NCI-H1436 (cell line): ENCODE measurements around the gene CCDC177.

ENCODE experiments used
- DNase-seq: peaks from one replicate; lab custom pipeline; 2025; lab: John Stamatoyannopoulos, UW

CCDC177 gene

DNA sequence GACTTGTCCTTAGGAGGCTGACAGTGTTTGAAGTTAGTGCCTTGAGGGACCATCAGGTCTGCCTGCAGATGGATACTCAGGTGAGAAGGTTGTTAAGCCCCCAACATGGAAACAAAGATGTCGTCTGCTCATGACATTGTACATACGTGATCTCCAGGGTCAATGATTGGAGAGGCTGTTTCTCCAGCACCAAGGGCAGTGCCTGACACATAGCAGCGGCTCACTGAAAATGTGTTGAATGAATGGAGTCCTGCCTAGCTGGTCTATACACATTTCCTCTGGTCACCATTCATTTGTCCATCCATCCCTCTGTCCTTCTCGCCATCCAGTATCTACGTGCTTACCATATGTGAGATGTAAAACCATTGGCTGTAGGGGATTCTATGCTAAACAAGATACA, 7.1 kb downstream of the CCDC177 start:
- no peak for DNase-seq

DNA sequence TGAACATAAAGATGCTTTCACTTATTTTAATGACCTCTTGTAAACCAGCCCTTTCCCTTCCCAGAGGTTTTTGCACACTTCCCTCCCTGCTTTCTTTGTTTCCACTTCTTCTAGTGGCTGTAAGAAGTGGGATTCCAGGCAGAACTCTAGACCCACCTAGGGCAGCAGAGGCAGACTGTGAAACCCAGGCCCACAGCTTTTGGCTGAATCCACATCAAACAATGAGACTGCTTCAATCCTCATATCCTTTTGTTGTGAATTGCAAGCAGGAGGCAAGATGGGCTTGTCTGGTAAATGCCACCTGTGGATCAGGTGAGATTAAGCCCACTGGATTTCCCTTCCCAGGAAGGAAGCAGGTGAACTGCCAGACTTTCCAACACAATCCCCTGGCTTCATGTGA, 12.8 kb downstream of the CCDC177 start:
- no peak for DNase-seq

DNA sequence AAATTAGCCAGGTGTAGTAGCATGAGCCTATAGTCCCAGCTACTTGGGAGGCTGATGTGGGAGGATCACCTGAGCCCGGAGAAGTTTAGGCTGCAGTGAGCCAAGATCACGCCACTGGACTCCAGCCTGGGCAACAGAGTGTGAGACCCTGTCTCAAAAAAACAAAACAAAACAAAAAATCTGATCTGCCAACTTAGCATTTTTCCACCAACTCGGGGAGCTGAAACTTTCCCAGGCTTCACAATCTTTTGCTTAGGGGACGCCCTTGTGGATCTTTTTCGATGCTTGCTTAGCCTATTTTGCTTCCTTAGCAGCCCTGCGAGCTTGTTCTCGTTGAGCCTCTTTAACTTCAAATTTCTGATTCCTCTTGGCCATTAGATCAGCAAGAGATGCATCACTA, 13.8 kb downstream of the CCDC177 start:
- DNase-seq = no peak

DNA sequence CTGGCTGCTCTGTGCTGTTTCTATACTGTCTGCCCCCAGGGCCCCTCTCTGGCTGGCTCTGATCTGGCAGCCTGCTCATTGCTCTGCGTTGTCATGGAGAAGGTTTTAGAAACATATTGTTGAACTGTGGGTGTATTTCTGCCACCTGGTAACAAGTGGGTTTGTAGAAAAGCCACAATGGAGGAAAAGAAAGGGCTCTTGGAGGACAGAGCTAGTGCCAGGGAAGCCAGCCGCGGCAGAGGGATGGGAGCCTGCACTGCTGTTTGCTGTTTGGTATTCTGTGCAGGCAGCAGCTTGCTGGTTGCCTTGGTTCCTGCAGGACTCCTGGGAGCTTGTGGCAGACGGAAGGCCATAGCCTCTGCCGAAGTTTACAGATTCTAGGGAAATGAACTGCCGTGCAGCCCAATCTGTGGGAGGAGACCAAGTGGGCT, 15.1 kb downstream of the CCDC177 start:
- DNase-seq = peak; percentile 62

DNA sequence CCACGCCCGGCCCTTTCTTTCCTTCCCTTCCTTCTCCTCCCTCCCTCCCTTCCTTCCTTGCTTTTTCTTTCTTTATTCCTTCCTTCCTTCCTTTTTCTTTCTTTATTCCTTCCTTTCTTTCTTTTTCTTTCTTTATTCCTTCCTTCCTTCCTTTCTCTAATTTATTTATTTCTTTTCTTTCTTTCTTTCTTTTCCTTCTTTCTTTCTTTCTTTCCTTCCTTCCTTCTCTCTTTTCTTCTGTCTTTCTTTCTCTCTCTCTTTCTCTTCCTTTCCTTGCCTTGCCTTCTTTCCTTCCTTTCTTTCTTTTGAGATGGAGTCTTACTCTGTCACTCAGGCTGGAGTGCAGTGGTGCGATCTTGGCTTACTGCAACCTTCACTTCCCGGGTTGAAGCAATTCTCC, 15.9 kb downstream of the CCDC177 start:
- DNase-seq = no peak

DNA sequence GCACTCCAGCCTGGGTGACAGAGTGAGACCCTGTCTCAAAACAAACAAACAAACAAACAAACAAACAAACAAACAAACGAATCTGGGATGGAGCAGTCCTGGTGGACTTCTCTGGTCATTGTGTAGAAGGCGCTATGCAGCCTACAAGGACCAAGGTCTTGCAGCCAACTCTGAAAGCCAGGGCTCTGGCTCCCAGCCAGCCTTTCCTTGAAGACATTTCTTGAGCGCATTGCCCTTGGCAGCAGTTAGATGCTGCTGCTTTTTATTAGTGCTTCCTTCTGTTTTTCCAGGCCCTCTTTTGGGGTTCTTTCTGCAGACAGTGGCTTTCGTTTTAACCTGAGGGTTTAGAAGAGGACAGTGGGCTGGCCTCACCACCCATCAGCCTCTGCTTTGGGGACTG, 20.2 kb downstream of the CCDC177 start:
- no peak for DNase-seq

DNA sequence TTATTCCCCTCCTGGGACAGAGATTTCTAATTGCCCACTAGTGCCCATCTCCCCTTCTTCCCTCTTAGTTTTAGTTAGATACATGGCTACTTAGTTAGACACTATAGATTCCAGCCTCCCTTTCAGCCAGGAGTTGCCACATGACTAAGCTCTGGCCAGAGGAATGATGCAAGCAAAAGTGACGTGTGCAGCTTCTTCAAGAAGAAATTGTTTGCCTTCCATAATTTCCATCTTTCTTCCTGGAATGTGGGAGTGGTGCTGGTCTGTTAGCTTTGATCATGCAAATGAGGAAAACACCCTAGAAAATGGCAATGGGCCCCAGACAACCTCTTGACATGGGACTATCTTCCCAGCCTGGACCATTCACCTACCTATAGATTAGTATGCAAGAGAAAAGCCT, 21.4 kb downstream of the CCDC177 start:
- DNase-seq = no peak

DNA sequence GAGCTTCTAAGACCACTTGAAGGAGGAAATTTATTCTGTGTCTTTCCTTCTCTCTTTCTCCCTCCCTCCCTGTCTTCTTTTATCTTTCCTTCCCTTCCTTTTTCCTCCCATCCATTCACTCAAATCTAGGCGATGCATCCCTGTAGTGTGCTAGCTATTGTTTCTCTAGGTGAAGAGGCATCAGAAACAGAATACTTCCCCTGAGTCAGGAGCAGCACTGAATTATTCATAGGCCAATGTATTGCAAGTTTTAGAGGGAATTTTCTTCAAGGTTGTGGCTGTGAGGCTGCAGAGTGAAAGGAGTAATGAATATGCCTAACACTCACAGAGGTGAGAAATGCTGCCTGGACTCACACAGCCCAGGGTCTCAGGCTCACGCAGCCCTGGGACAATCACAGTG, 23.2 kb downstream of the CCDC177 start:
- DNase-seq = no peak

DNA sequence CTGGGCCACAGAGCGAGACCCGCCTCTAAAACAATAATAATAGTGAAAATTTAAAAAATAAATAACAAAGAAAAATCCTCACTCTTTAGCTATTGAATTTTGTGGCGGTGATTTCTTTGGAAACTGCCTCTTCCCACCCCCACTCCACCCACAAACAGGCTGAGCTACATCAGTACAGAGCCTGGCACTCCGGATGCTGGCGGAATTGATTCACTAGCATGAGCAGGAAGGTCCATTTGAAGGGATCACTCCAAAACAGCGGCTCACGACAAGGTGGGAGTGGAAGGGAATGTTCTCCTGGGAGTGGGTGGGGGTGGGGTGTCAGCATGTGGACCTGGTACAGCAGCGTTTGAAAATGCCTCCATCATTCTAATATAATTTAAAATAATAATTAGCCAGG, 26.1 kb downstream of the CCDC177 start:
- DNase-seq = no peak

DNA sequence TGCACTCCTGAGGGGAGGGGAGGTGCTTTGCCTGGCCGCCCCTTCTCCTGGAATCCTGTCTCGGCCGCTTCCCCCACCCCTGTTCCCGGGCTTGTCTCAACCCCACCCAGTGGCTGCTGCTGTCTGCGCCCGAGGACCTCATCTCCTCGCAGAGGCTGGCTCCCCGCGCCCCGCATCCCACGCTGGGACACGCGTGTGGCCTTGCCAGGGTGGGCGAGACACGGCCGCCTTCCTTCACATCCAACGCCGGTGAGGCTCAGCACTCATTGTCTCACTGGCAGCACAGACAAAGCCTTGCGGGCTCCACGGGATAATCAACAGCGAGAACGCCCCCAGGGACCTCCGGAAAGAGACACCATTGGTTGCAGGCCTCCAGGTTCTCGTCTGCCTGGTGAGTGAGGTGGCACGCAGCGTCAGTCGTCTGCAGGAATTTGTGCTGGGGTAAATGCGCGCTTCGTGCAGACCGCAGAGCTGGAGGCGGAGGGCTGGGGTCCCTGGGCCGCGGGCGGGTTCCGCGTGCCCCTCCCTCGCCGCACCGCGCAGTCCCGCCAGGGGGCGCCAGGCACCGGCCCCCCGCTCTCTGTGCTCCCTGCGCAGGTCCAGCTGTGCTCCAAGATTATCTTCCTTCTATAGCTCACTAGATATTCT, 26.8 kb downstream of the CCDC177 start:
- DNase-seq = peak; percentile 84

DNA sequence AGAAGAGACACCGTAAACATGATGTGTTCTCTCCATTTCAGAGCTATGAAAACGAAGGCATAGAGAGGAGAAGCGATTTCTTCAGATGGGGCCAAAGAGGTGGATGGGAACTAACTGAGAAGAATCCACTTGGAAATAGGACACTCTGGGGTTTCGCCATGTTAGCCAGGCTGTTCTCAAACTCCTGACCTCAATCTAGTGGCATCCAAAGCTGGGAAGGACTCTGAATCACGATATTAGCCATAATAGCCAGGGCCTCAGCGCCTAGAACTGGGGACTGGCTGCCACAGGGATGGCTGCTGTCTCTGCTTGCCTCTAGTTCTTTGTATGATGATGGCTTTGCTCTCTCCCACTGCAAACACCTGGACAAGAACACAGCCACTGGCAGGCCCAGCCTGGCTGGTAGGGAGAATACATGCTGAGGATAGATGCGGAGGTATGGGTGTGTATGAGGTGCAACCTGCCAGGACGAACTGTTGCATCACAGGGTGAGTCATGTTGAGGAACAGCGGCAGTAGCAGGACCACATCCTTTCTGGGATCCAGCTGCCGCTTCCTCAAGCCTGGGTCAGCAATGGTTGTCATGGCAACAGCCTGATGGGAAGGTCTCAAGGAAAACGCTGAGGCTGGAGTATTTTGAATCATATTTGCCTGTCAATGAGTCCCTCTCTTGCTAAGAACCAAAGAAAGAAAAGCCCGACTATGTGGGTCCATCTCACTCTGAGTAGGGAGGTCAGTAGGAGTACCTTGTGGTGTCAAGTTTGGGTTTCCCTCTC, 31.1 kb downstream of the CCDC177 start:
- no peak for DNase-seq

DNA sequence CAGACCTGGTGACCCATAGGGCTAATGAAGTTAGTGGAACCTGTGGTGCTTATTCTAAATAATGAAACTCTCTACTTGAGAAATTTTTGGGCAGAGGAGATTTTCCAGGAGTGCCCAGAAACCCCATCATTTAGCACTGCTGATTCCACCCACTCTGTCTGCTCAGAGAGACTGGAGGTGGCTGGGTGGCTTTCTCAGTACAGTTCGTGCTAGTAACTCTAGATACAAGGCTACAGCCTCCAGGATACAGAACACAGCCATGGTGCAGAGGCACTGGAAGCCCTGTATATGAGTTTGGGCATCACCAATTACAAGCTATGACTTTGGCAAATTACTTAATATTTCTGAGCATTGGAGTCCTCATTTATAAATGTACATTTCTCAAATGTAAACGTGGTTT, 32.4 kb downstream of the CCDC177 start:
- DNase-seq = no peak

DNA sequence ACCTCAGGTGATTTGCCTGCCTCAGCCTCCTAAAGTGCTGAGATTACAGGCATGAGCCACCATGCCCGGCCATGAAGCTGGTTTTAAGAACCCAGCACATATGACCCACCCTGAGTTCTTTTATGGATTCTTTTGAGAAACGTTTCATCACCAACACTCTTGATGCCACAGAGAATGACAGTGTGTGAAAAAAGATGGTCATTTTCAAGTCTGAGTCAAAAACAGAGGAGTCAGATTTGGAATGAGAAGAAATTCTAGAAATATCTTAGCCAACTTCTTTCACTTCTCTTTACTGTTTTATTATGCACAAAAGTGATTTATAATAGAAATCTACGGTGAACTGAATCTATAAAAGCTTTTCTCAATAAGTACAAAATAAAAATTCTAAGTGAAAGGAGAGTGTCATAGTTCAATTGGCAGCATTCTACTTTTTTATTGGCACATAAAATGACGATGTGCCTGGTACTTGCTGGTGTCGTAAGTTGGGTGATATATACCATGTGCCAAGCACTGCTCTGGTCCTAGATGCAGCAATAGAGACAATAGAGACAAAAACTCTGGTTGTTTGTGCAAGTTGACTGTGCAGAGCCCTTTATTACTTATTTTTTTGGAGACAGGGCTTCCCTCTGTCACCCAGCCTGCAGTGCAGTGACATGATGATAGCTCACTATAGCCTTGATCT, 33.9 kb downstream of the CCDC177 start:
- DNase-seq = no peak

DNA sequence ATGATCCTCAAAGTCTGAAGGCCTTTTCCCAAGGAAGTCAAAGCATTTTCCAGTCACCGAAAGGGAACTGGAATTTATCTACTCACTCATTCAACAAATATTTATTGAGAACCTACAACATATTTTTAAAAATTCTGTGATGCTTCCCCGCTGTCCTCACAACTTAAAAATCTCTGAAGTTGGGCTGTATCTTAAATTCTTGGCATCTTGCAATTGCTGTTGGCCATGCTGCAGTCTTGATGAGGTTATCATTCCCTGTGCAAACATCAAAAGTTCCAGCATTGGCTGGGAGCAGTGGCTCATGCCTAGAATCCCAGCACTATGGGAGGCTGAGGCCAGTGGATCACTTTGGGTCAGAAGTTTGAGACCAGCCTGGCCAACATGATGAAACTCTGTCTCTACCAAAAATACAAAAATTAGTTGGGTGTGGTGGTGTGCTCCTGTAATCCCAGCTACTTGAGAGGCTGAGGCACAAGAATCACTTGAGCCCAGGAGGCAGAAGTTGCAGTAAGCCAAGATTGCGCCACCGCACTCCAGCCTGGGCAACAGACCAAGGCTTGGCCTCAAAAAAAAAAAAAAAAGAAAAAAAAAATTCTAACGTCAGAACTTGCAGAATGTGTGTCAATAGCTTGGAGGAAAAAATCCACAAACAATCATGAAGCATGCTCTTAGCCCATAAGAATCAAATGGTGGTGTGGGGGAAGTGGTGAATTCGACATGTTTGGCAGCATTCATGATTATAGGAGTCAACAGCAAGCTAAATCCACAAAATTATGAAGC, 34.9 kb downstream of the CCDC177 start:
- no peak for DNase-seq

DNA sequence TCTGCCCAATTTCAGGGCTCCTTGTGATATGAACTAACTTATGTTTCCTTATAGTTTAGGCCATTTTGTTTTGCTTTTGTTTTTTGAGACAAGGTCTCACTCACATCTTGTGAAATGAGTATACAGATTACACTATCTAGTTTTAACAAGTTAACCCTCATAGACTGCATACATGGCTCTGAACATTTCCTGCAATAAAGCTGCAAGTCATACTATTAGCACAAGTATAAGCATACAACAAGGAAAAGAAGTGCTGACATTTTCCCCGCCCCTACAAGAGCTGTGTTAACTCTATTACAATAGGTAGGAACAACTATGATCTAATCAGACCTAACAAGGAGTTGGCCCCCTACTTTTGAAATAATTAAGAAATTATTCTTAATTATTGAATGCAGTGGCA, 35.9 kb downstream of the CCDC177 start:
- DNase-seq = no peak

DNA sequence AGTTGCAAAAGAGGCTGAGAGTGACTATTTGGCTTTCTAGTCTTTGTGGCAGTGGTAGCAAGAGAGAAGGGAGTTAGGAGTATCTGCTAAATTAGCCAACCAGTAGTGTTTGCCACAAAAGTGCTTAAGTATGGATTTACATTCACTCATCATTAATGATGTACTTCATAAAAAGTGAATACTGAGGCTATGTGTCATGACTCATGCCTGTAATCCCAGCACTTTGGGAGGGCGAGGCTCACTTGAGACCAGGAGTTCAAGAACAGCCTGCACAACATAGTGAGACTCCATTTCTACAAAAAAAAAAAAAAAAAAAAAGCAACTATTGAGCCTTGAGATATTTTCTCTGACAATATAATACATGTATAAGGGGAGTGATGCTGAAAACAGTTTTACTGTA, 36.8 kb downstream of the CCDC177 start:
- no peak for DNase-seq

DNA sequence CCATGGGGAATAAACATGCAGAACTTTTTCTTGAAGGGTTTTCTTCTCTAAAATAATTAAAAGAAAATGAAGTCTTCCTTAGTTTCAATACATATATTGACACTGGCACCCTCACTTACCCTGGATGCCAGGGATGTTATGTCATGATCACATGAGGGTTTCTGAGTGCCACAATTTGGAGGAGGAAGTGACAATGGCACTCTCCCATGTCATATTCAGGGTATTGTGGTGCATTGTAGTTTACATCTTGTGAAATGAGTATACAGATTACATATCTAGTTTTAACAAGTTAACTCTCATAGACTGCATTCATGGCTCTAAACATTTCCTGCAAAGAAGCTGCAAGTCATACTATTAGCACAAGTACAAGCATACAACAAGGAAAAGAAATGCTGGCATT, 37.7 kb downstream of the CCDC177 start:
- DNase-seq = no peak

DNA sequence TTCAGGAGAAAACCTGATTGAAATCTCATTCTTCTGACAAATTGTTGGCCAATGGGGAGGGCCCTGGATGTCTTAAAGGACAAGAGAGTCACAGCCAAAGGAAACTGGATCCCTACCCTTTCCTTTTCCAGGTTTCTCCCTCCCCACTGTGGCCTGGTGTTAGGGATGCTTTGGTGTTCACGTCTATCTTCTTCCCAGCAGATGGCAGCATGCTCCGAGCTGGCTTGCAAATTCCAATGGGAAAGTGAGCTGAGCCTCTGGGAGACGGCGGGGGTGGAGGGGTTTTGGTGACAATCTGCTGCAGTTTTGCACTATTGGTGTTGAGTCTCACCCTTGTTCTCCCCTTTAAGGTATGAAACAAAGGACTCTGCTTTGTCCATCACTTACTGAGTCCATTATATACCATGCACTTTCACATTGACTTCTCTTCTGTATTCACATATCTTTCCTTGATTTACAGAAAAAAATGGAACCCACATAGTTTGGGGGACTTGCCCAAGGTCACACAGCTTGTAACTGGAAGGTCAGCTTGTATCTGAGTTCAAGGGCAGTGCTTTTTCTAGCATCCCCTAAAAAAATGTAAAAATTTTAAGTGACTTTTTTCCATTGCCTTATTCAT, 39.3 kb downstream of the CCDC177 start:
- DNase-seq = peak; percentile 12

DNA sequence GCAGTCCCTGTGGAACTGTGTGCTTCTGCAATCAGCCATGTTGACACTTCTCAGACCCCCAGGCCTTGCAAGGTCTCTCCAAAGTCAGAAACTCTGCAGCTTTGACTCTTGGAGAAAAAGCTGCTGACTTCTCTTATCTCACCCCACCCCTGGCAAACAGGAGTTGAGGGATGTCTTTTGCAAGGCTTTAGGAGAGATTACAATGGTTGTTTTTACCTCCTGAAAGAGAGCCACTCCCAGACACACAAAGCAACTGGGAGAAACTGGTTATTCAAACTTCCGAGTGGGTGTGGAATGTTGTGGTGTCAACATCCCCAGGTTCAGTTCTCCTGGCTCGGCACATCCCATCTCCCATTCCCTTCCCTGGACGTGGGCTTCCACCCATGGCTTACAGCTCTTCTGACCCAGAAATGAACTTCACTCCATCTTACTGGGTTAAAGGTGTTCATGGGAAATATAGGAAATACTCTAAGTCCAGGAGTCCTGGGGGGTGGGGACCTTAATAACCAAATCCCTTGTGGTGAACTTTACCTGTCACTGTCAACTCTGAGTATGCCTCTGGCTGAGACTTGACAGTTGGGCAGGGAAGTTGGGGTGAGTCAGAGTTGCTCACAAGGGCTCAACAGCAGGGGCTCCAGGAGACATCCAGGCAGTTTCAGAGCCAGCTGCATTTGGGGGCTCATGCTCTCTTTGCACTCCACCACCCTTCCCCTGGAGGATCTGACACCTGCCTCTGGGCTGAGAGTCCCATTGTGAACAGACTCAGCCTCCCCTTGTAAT, 41.9 kb downstream of the CCDC177 start:
- DNase-seq = no peak

DNA sequence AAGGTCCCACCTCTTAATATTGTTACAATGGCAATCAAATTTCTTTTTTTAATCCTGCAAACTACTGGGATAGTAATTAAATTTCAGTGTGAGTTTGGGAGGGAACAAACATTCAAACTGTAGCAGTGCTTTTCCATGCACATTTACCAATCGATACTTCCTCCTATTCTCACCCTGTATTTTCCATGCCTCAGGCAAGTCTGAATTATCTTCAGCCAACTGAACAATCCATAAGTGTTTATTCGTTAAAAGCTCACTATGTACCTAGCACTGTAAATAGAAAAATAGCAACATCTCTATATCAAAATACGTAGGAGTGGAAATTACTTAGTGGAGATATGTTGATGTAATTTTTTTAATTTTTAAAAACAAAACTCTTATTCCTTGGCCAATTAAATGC, 43.5 kb downstream of the CCDC177 start:
- DNase-seq = peak; percentile 15

DNA sequence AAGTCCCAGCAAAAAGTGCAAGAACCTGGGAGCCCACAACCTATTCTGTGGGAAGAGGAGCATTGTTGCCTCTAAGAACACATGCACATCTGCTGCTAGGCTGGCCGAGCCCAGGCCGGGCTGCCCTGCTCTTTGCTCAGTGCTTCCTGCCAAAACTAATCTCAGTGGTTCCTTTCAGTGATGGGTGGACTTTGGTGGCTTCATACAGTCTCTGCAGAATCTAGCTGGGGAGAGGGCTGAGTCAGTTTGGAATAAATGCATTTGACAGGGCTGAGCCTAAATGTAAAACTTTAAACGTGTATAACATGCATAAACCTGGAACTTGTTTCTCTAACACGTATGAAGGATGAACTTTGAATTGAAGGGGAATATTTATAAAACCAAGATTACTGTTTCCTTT, 44.6 kb downstream of the CCDC177 start:
- no peak for DNase-seq
